ENCODE results near the gene PLXNA2.

Gene PLXNA2

DNA sequence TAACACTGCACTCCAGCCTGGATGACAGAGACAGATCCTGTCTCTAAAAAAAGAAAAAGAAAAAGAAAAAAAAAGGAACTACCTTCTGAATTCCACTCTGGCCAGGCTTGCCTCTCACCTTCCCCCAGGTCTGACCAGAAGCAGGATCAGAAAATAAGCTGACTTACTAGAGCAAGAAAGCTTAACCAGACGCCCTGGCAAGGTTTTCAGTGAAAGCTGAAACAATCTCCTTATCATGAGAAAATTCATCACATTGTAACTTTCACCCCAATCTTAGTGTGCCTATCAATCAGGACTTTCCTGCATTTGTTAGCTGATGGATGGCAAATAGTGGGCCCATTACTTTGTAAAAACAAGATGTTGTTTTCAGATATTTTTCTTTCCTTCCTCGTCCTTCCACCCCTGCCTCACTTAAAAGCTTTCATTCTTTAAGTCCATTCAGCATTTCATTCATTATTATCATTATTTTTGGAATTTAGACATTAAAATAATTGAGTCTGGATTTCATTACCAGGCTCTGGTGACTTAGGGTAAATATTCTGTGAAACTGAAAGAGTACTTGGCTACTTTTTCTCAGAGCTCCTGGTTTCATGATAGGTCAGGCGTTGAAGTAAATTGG lies 236.8 kb downstream of the PLXNA2 start:
- no peak for DNase-seq

DNA sequence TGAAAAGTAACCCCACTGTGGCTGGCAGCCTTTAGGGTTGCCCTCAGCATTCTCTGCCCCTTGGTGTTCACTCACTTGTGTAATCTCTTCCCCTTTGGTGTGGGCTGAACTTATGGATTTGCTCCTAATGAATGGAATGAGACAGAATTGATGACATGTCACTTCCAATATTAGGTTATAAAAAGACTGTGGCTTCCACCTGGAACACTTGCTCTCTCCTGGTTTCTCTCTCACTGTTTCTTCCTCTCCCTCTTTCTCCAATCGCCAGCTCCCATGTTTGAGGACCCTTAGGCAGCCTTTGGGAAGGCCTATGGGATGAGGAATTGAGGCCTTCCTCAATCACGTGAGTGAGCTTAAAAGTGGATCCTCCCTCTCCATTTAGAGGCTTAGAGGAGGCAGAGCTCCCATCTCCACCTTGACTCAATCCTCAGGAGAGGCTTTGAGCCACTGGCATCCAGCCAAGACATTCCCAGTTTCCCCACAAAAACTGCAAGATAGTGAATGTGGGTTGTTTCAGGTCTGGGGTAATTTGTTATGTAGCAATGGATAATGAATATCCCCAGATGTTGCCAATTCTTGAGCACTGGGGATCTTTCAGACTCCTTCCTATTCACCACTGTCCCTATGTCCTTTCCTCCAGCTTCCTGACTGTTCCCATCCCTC lies 237.8 kb downstream of the PLXNA2 start:
- no peak for DNase-seq

DNA sequence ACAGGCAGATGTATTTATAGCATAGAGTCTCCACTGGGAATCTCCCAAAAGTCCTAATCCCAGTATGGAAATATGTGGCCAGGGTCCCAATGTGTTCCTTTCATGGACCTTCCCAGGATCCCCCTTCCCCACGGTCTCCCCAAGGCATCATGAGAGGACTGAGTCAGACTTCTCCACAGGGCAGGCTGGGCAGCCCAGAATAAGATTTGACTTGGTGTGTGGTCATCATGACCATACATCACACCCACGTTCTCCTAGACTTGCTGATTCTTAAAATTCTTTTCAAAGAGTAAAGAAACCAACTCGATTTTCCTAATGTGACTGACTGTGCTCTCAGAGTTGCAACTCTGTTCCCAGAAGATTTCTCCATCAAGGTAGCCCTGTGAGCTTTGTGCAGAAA lies 239.3 kb downstream of the PLXNA2 start:
- no peak for DNase-seq

- no peak for DNase-seq
Measured at GRCh38 chr1:208003241-208003640, 240.9 kb downstream of the PLXNA2 start.

DNA sequence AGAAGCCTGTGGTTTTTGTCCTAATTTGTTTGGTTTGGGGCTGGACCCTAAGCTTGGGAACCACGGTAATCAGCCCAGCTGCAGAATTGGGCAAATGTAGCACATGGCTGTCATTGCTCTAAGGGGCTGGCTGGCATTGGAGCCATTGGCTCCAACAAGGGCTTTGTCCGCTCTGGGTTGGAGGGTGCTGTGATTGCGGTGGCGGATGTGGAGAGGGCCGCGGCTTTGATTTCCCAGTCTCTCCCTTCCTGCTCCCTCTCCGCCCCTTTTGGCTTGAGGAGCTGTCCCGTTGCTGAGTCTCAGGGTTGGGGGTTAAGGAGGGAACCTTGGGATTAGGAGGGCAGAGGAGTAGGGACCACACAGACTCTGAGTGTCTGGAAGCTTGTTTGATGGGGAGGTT lies 241.5 kb downstream of the PLXNA2 start:
- no peak for DNase-seq

DNA sequence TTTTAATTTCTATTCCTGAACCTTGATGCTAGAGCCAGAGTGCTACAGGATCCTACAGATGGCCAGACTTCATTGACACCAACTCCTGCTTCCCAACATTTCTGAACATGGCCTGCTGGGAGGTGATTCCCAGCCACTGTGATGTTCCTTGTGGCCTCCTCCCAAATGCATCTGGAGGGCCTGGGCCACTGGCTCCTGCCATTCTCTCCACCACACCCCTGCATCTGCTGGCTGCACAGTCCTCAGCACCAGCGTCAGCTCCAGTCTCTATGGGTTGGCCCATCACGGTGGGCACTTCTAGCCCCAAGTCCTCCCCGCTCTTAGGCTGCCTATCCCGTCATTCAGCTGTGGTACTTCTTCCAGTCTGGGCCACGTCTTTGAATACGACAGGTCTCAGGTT lies 242.1 kb downstream of the PLXNA2 start:
- no peak for DNase-seq

GRCh38 chr1:208000504-208000903 lies 243.7 kb downstream of the PLXNA2 start:
- DNase-seq: no peak

DNA sequence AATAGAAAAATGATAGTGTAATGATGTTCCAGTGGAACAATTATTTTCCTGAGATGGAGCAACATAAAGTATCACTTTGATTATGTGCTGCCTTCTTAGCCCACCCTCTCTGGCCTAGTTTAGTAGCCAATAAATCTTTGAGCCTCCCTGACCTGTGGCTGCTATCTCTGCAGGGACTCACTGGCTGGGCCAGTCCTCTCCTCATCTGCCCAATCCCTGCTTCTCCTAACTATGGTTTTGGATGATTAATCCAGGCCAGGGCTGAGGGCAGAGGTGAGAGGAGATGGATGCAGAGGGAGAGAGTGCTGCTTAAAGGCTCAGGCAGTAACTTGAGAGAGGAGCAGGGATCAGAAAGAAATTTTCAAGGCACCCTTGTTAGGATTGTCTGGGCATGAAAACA lies 244.2 kb downstream of the PLXNA2 start:
- no peak for DNase-seq

DNA sequence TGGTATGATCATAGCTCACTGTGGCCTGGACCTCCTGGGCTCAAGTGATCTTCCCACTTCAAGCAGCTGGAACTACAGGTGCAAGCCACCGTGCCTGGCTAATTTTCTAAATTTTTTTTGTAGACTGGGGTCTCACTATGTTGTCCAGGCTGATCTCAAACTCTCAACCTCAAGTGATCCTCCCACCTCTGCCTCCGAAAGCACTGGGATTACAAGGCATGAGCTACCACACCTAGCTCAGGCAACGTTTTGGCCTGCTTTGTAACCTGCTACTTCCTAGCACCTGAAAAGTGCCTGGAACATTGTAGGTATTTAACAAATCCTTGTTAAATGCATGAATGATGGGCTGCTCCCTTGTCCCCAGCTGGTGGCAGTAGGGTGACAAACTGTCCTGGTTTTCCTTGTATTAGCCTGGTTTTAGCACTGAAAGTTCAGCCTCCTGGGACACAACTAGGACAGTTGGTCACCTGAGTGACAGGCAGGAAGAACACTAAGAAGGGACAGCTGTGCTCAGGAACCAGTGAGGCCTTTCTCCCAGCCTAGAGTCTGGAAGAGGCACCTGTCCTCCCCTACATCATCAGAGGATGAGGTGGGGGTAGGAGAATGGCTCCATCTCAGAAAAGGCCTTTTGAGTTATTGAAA lies 244.8 kb downstream of the PLXNA2 start:
- DNase-seq: no peak

- DNase-seq: no peak
Measured at GRCh38 chr1:207998691-207999090, 245.5 kb downstream of the PLXNA2 start.

GRCh38 chr1:207997486-207998268 lies 246.5 kb downstream of the PLXNA2 start:
- peak; percentile 46 for DNase-seq

DNA sequence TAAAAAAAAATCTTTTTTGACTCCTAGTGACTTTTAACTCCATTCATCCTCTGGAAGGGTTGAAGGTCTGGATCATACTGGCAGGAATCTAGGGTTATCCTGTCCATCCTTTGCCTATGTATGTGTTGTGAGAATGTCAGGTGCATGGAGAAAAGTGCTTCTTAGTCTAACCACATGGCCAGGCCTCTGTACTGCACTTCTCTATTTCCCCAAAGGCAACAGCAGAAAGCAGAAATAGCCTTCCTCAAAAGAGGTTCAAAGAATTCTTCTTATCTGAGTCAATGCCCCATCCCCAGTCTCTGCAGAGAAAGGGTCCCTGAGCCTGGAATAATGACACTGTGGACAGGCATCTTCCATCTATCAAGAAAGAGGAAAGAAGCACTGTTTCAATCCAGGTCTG lies 247.5 kb downstream of the PLXNA2 start:
- DNase-seq: no peak

GRCh38 chr1:207995576-207995975 lies 248.6 kb downstream of the PLXNA2 start:
- DNase-seq: no peak

DNA sequence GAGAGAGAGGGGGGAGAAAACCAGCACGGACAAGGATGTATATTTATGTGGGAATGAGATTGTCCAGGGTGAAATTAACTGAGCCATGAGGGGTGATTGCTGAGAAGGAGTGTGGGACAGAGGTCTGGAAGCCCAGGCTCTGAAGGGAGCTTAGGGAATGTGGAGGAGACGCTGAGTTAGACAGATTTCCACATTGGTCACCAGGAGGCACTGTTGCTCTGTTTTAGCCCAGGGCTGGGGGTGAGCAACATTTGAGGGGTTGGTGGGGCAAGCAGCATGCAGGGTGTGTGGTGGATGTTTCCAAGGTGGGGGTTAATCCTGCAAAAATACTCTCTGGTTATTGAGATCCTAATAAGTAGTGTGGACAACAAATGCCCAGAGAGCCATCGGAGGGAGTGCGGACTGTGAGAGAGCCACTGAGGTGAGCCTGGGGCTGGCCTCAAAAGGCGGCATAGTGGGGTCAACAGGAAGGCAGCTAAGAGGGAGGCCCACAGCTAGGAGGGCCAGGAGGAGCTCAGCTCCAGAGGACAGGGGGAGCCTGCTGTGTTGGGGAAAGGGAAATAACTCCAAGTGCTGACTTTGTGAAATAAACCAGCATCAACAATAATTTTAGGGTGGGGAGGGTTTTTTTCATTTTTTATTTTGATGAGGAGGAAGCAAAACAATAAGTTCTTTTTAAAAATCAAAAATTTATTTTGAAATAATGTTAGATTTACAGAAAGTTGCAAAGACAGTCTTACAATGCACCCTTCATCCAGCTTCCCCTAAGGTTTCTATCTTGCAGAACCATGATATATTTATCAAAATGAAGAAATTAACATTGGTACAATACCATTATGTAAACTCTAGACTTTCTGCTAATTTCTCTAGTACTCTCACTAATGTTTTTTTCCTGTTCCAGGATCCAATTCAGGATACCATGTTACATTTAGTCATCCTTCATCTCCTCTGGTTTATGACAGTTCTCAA lies 250.4 kb downstream of the PLXNA2 start:
- no peak for DNase-seq

- no peak for DNase-seq
Measured at GRCh38 chr1:207992677-207993236, 251.4 kb downstream of the PLXNA2 start.

DNA sequence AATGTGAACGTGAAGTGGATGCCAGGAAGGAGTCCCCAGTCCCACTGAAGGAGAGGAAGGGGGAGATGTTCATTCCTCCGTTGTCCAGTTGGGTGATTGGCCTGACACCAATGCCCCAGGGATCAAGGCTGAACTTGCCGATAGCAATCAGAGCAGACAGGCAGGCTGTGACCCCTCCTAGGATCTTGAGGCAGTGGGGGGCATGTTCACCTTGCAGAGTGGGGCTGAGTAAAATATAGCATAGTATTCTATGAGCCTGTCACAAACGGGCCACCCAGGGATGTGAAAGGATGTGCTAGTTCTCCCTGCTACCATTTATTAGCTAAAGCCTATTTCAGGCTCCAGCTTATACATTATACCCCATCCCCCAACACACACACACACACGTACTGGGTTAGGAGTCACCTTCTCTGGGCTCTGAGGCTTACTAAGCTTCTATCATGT lies 252.6 kb downstream of the PLXNA2 start:
- DNase-seq: no peak

GRCh38 chr1:207990876-207991582 lies 253.2 kb downstream of the PLXNA2 start:
- no peak for DNase-seq

- DNase-seq: no peak
Measured at GRCh38 chr1:207990455-207990854, 253.7 kb downstream of the PLXNA2 start.

DNA sequence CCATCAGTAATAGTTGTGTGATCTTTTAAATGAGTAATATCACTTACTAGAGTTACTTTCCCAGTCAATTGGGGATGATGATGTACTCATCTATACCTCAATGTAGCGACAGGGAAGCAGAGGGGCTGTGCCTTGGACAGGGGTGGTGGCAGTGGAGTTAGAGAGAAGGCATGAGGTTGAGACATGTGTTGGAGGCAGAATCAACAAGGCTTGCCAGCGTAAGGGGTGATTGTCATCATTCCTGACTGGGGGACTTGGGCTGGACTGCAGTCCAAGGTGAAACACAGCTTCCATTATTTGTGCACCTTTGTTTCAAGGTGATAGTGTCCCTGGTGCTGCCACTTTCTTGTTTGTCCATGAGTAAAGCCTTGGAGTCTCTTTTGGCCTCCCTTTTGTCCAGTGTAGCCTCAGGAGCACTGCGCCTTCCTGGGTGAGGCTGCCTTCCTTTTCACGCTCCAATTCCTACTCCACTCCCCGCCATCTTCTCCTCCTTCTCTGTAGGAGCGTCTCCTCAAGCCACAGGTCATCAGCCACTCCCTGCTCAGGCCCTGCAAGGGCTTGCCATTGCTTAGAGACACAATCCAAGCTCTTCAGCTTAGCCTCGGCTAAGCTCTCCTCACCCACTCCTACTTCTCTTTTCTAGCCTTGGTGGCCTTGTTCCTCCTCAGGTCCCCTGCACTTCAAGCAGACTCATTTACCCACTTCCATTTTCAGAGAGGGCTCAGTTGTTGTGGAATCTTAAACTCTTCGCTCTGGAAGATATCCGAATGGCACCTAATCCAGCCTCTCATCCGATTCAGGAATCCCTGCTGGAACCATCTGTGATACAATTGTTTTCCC lies 255.6 kb downstream of the PLXNA2 start:
- DNase-seq: no peak

DNA sequence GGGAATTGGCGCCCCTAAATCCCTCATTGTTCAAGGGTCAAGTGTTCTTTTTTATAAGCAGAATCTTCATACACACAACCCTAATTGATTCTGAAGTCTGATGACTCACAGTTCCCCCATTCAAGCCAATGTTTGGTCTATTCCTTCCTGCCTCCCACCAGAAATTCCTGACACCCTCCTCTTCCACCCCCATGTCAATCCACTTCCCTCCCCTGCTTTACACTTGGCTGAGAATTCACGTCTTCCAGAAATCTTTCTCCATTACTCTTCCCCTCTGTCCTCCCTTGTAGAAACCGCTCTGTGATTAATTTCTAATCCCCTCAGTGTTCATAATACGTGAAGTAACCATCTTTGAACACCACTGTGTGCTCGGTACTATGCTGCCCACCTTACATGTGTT lies 257.0 kb downstream of the PLXNA2 start:
- DNase-seq: no peak

Measured in 8988T (cell line).